ENCODE results near the gene PKHD1.
A peak's percentile ranks its signal among the peaks of the same experiment; 100 is the strongest.

Gene PKHD1

DNA sequence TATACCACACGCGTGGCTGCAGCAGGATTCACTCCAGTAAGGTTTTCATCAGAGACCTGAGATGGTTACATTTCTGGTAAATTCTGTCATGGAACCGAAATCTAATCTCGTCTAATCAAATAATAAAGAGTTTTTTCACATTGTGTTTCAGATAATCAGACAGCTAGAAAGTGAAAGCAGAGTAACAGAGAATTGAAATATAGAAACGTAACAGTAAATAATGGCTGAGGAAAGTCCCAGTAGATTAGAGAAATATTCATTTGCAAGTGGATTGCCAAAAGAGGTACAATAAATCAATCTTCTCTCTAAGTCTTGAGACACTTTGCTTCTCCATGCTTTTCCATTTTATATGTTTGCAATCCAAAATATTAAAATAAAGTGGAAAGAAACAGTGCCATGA is 42.4 kb downstream of the PKHD1 start:
- no peak for DNase-seq

DNA sequence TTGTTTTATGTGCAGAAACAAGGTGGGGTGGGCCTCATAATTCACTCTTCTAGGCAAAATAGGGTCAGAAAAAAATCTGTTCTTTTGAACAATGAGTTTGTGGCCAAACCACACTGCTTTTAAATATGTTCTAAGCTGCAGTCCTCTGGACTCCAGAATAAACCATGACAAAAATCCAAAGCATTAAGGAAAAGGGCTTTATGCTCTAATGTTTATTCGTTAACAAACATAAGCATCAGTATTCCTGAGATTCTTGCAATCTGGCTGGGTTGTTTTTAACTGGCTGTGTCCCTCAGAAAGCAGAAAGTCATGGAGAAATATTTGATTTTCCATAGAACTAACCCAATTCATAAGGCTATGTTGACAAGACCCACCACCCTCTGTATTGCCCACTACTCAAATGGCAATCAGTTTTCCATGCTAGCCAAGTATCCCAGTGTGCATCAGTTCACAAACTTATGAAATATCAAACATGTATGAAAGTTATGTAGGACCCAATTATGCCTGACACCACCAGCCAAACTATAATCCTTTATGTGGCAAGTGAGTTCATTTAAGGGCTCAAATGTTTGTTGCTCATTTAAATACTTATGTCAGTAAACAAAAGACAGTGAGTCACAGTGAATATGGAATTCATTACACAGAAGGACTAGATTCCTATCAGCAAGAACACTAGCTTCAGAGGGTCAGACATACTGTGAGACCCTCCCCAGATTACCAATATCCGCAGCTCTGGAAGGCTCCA is 45.1 kb downstream of the PKHD1 start:
- no peak for DNase-seq

DNA sequence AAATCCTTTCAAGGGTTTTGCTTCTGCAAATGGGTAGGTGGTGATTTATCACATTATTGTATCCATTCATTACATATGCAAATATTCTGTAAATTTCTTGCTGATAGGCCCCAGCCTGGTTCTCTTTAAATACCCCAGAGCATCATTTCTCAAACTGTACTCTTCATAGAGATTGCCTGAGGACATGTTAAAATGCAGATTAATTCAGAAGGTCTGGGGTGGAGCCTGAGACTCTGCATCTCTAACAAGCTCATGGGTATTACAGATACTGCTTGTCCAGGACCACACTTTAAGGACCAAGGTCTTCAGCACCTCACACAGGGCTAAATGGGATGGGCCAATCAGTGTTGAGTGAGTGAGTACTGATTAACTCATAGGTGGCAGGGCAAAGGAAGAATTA is 46.3 kb downstream of the PKHD1 start:
- DNase-seq, result no peak

DNA sequence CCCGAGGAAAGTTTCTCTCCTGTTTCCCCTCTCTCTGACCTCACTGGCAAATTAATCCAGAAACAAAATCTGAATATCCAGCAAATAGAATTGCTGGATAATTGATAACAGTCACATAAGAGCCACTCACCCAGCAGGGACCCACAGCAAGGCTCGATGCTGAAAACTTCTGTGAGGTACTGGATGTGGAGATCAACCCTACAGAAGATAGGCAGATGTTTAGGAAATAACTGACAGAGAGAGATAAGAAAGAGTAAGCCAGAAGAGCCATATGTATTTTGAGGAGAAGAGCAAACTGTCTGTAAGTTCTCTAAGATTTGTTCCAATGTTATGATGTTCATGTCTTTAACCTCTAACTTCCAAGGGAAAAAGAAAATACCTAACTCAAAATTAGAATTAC is 59.7 kb downstream of the PKHD1 start:
- DNase-seq, result no peak

DNA sequence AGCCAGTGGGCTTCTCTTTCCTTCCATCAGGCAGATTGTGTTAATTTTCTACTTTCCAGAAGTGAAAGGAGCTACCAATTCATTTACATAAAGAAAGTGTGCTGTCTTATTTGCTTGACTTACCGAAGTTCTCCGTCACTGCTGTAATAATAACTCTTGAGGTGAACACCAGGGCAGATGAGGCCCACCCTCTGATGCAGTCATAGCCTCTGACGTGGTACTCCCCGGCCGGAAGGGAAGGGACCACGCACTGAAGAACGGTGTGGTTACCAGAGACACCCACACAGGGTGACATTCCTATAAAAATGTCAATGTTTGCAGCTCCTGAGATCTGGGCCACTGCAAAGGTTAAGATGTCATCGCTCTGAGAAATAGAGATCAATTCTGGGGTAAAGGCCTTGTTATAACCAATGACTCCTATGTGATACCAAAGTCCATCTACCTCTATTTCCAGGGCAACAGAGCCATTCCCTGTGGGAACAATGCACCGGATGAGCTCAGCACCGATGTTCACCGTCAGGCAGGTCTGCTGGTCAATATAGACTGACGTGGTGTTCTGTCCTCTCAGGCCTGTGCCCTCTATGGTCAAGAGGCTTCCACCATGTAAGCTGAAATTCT is 62.9 kb downstream of the PKHD1 start:
- no peak for DNase-seq

DNA sequence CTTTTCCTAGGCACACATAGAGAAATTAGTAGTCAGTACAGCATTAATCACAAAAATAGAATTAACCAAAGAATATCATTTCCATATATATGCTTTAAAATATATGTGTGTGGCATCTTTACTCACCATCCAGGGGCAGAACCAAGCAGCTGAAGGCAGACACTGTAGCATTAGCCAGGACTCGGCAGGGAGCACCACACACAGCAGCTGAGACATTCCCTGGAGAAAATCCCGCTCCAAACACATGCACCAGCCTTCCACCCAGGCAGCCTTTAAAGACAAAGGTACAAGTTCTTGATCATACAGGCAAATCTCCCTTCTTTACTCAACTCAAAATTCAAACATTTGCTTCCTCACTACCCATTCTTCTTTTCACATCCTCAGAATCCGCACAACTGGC is 64.7 kb downstream of the PKHD1 start:
- DNase-seq, result no peak

DNA sequence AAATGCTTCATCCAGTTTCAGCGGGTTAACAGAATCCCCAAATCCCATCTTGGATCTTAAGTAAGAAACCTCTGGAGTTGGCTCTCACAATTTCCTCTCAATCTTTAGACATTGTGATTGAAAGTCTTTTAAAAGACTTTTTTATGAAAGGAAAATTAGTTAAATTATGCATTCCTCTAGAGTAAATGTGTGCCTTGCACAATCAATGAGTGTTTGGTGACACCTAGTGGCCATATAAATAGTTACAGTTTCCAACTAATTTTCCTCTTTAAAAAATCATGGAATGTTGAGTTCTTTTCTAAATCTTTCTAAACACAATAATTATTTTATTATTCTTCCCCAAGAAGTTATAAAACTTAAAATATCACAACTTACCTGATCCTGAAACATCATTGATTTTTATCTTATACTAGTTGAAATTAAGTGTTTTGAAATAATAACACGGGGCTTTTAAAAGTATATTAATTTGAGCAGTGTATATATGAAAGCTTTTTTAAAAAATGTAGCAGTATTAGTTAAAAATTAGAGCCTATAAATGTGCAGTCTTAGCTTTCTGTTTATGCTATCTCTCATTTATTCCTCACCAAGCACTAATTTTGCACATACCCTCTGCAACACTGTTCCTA is 66.4 kb downstream of the PKHD1 start:
- DNase-seq, result peak in 2 of 6 experiments; percentile 7 to 11

DNA sequence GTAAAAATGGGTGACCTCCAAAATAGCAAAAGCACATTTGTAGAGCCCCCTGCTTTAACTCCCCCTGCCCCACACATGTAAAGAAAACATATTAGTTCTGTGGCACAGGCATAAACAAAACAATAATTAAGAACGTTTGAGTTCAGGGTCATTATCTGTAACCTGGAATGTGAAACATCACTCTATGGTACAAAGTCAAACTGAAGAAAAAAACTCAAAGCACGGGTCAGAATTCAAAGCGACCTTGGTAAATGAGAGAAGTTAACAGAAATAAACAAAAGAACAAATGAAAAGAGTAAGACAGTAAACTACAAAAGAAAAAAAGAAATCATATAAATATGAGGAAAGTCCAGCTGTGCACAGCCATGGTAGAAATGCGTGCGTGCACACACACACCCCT is 67.5 kb downstream of the PKHD1 start:
- DNase-seq, result no peak

DNA sequence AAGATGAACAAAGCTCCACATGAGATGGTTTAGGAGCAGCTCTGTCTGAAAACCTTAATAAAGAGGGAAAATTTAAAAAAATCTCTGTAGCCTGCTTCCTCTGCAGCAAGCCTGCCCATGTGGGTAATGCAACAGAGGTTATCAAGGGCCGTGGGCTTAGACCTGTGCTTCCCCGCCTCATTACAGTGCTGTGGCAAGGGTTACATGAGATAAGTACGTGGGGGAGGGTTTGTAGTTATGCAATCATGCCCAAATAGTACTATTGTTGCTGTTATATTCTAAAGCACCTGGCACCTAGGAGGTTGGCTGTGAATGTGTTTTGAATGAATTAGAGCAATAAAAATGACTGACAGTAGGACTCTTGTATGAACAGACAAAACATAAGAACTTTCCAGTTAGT is 68.3 kb downstream of the PKHD1 start:
- no peak for DNase-seq

DNA sequence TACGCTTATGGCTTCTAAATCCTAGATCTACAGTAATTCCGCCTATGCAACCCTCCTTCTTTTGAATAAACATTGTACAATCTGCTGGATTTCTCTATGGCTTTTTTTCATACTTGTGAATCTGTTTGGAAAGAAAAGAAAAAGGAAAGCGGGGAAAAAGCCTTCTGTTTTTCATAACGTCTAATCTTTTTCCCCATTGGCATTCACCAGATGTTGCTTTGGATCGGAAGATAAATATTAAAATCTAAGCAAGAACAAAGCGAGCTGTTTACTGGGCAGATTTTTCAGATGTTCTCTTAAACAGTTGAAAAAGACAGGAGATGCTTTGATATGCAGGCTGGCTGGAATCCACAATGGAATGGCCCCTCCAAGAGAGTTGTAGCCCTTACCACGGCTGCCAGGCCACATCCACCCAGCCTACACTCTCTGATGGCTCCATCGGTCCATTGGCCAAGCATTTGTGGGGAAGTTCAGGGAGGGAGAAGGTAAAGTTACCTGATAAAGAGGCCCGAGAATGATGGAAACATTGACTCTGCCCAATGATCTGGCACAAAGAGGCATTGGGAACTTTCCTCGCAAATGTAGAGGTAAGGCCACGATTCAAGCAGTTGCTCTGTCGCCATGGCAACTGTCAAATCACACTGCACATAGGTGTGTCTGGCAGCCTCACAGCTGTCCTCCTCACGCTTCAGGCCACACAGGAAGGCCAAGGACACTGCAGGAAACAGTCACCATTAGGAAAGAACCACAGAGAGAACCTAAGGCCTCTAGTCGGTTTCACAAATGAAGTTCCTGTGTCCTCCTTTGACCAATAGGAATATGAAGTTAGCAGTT is 70.3 kb downstream of the PKHD1 start:
- DNase-seq, result no peak

DNA sequence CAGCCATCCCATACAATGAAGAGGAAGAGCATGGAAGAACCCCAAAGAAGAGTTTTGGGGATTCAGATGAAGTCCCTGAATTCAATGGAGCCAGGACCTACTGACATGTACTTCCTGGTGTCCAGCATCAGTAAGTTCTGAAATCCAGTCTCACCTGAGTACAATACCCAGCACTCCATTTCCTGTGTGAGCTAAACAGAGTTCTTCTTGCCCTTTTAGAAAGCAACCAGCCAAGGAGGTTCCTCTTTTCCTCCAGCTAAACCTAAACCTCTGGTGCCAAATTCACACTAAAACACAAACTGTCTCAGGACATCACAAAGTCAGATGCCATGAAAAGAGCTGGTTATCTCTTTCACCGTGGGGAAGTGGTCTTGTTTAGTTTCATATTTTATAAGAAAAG is 71.5 kb downstream of the PKHD1 start:
- DNase-seq, result no peak

DNA sequence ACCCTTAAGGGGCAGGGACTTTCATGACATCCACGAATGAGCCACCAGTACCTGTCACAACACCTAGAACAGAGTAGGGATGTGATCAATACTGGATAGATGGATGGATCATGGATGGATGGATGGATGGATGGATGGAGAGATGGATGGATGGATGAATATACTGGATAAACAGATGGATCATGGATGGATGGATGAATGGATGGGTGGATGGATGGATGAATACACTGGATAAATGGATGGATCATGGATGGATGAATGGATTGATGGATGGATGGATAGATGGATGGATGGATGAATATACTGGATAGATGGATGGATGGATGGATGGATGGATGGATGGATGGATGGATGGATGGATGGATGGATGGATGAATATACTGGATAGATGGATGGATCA is 73.0 kb downstream of the PKHD1 start:
- no peak for DNase-seq

DNA sequence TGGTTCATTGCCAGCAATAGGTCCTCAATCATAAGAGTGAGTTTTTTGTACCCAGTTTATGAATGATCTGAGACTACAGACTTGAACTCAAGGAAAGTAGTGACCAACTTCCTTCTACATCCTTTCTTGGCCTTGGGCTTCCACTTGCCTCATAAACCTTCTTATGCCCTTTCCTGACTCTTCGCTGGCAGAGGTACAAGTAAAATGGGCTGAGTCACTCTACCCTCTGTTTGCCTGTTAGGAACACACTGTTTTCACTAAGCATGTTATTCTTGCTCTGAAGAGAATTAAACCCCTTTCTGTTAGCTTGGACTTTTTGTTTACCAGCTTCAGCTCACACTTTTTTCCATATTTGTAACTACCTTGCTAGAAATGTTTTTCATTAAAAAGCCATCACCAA is 74.4 kb downstream of the PKHD1 start:
- DNase-seq, result no peak

DNA sequence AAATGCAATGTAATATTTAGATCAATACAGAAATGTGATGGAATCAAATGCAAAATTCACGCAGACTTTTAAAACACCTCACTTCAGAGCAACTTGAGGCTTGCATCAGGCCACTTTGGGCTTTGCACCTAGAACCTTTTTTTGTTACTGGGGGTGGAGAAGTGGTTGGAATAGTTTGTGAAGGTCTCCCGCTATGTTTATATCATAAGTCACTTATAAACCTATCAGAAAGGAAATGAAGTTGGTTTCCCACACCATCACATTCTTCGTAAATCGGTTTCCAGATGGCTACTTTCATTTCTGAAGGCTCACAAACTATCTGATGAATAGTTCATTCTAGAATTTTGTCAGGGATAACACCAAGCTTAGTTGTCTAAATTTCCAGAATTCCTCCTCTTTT is 74.8 kb downstream of the PKHD1 start:
- DNase-seq, result no peak

DNA sequence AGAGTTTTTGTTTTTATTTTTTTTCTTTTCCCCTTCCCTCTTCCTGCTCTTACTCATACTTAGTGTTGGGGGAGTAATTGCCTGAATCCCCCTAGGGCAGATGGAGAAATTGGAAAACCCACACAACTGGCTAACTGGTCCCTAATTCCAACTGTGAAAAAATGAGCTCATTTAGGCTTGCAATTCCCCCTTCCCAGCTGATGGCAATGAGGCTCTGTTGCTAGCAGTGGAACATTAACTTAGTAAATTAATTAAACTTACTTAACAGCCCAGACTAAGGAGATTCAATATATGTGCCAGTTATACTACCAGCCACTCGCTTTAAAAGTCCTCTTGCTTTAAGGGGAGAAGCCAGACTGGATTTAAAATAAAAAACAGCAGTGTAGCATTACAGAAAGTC is 76.6 kb downstream of the PKHD1 start:
- no peak for DNase-seq

DNA sequence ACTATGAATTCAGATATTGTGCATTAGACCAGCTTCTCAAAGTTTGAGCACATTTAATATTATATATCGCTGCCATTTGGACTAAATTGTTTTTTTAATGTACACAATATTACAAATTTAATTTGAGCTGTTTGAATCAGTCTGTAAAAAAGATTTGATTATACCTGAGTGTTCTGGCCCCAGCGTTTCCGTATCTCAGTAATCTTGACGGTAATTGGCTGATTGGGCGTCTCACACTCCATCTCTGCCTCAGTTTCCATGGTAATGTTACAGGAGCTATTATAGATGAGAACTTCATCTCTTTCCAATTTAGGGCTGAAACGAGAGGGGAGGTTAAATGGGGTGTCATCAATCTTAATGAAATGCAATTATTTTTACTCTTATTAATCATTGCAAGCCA is 77.3 kb downstream of the PKHD1 start:
- DNase-seq, result no peak

DNA sequence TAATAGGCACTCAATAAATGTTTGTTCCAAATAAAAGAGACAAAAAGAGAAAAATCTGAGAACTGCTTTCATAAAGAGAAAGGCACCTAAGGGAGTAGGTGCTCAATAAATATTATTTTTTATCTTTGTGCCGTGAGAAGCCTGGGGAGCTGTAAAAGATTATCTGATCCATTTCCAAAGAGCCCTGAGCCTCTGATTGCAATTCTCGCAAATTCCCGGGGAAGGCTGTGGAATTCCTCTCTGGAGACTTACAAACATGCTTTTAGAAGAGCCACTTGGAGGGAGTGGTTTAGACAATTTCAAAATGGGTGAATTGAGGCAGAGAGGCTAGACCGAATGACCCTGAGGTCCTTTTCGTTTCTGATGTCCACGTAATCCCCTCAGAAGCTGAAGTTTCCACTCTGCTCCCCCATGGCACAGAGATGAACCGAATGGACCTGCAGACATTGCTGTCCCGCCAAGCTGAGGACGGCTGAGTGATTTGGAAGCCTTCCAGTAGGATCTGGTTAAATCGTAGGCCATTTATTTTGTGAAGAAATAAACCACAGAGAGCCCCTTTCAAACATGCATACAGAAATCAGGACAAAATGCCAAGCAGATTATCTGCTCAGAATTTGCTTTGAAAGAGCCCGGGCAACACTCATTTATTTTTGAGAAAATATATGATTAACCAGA is 77.8 kb downstream of the PKHD1 start:
- no peak for DNase-seq

DNA sequence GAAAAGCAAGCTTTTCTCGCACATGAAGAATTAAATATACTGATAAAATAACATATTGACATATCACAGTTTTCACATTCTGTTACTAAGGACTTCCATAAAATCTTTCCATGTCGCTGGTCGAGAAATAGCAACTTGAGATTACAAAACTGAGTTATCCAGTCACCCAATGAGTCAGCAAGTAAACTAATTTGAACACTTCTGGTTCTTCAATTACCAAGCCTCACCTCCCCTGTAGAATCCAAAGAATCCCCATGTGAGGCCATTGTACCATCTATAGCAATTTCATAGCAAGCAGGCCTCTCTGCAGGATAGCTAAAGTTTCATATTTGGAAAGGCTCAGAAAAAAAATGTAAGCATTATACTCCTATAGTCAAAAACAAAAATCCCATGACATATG is 87.3 kb downstream of the PKHD1 start:
- DNase-seq, result no peak

DNA sequence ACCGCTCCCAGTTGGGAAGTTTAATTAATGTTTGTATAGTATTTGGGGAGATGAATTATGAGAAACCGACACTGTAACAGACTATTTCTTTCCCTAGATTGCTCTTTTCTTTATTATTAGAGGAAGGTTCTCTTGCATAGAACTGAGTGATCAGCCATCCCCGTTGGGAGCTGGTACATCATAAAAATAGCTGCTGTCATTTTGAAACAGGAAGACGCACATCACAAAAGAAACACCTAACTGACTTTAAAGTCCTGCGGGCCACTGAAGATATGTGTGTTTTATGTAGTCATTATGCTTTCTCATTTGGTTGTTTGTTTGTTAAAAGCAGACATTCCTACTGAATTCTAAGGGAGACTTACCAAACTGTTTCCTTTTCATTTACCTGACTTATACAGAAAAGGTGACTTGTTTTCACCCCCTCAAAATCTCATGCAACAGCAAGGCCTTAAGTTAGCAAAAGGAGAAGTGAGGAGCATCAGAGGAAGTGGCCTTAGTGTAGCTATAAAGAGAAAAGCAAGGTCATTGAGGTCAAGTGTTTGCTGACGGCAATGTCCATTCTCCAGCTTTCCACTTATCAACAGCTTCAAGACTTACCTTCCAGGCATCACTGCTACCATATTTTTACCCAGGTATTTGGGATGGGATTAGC is 91.0 kb downstream of the PKHD1 start:
- no peak for DNase-seq

DNA sequence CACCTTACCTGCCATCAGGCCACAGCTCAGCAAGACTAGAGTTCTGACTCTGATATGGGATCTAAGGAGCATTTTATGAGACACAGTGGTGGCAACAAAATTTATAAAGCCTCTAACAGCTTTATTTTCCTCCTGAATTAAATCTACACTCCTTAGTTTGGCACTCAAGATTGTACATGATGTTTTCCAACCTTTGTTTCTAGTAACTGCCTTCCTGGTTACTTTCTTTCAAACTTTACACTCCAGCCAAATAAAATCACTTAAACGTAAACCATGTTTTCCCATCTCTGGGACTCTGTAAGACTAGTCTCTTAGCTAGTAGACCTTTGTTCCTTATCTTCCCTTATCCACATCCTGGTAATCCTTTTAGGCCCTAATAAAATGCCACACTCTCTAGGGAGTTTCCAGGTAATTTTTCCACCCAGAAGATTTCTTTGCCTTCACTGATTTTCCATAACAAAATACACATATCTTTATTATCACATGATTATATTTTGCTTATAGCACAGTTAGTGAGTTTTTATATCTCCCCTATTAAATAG is 92.1 kb downstream of the PKHD1 start:
- no peak for DNase-seq

DNA sequence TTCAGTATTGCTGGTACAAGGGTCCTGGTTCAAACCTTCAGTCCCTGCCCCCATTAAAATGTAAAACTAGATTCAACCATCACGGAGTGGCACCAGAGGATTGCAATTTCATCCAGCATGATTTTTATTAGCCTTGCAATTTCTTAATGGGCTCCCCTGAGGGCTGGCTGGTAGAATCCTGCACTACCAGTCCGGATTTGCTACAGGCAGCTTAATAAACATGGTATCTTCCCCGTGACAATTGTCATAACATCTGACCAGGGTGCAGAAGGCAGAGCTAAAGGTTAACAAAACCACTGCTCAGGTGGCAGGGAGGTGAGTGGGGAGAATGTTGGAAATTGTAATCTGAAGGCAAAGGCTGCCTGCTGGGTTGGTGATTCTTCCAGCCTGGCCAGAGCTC is 94.5 kb downstream of the PKHD1 start:
- no peak for DNase-seq

DNA sequence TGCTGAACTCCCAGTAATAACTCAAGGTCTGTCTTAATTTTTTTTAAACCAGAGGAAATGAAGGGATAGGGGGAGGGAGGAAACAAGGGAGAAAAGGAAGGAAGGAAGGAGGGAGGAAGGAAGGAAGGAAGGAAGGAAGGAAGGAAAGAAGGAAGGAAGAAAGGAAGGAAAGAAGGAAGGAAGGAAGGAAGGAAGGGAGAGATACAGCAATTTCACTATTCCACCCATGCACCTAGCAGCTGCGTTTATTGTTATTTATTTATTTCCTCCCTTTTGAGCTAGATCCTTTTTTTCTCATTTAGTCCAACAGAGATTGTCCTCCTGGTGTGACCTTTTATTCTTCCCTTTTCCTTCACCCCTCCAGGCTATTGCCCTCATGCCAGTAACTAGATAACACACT is 97.6 kb downstream of the PKHD1 start:
- no peak for DNase-seq
